Measurements from ENCODE around the gene ALDH3A1. TPM values are rescaled to one million over a fixed set of nuclear protein-coding genes. Genes with fewer than 3 reads are reported as not detected.

Gene ALDH3A1
- total and polyA plus RNA-seq, 2 donors (not counting 3 experiments of a cell fraction or from before 2014, with no cell fraction given): 0.11 to 1.2 TPM

DNA sequence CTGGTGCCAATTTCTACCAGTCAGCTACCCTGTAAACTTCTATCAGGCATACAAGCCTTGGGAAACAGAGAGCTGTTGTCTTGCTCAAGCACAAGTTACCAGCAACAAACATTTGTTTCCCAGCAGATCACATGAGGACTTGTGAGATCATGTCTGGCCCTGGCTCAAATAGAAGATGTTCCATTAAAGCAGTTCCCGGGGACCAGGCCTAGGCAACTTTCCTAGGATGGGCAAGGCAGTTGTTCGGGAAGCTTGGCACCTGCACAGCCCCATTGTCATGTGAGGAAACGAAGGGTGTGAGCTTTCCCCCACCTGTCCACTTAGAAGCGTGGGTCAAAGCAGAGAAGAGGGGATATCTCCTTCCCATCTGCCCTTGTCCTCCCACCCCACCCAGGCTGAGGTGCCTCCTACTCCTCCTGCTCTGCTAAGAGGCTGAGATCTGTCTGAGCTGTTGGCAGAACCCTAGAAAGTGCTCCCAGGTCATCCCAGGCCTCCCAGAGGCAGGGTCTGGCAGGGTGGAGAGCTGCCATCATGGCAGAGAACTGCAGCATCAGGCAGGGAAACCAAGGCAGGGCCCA, 20.5 kb downstream of the ALDH3A1 start:
- no peak for TF ChIP-seq EZH2 (IDR thresholded peaks at IDR 0.05; ENCODE audit: borderline replicate concordance, low read depth, low read length, severe bottlenecking)
- H3K36me3 ChIP-seq (ENCODE audit: control insufficient read depth in 2 of 2, extremely low read depth in 1 of 2, insufficient read depth in 2 of 2, low read length in 2 of 2): no peaks in the 10 kb centered on the region
- H3K9ac ChIP-seq (replicated peaks; ENCODE audit: extremely low read depth, insufficient read depth, low read length): no peak overlapping the region
- H3K9me1 ChIP-seq (replicated peaks; ENCODE audit: control insufficient read depth, extremely low read depth, insufficient read depth, low read length): no peaks in the 10 kb centered on the region
- H3K4me3 ChIP-seq (replicated peaks in 1 of 3; ENCODE audit: insufficient read depth in 1 of 3, low read depth in 1 of 3, low read length in 3 of 3): no peak overlapping the region
- ChIA-PET CTCF (interaction anchor here (0.8 to 3.6 kb wide), 8 partner anchors 9 to 365 kb away, joined by 3 to 36 read pairs (median 7); partner anchors contain the start of genes ALDH3A2 and B9D1), POLR2A (interaction anchor here (0.6 kb wide), 1 partner anchor 143 kb away, joined by 5 read pairs; no protein-coding TSS in a partner anchor)
- H3K79me2 ChIP-seq (ENCODE audit: control insufficient read depth, insufficient read depth, low read length): no peaks in the 10 kb centered on the region
- no TSS peak for BruUV-seq (replicated peaks)
- H3K9me3 ChIP-seq (replicated peaks; ENCODE audit: control insufficient read depth, insufficient read depth, low read length): no peaks in the 10 kb centered on the region
- peak; percentile 67 for DNase-seq (ENCODE audit: low read depth, low spot score)
- no peaks in the 10 kb centered on the region for H3K27me3 ChIP-seq (ENCODE audit: control insufficient read depth in 2 of 2, insufficient read depth in 2 of 2, low read length in 2 of 2)
- no peak overlapping the region for H3K27ac ChIP-seq (ENCODE audit: insufficient read depth, low read depth, low read length)
- intact Hi-C loops (cut with micrococcal nuclease): no loop called here
- no peaks in the 10 kb centered on the region for H4K20me1 ChIP-seq (replicated peaks; ENCODE audit: control insufficient read depth, extremely low read depth, insufficient read depth, low read length)
- H3K4me1 ChIP-seq (ENCODE audit: control insufficient read depth, extremely low read depth, insufficient read depth, low read length): peaks cover 15% of the 10 kb centered on the region
- FAIRE-seq: no peak
- H2AFZ ChIP-seq (ENCODE audit: low read depth, low read length): peak overlapping the region; percentile 1
- dilution Hi-C loops (cut with MboI; ENCODE audit: extremely low pct_ligation_motif_present, low sequenced_read_pairs): no loop called here
- no peak overlapping the region for H3K4me2 ChIP-seq (ENCODE audit: insufficient read depth, low read length)

DNA sequence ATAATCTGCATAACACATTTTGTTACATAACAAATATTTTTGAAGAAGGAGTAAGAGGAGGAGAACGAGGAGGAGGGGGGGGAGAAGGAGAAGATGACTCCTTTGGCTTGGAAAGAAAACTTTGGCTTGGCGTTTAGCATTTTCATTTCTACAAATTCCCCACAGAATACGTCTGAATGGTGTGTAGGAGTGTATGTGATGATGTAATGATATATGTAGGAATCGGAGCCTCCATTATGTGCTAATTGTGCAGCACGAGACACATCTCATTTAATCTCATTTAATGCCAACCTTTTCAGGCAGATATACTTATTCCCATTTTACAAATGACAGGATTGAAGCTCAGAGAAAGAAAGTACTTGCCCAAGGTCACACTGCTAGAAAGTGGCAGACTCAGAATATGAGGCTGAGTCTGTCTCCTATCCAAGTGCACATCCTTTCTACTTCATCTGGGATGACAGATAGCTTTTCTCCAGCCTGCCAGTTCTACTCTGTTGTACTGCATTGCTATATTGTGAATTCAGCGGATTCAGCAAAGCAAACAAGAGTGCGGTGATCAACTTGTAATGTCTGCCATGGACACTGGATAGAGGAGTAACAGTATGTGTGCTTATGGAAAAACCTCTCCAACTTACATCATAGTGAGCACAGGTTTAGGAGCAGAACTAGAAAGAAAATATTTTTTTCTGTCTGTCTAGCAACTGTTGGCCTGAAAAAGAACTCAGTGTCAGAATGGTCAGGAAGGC, 21.3 kb downstream of the ALDH3A1 start:
- H3K4me2 ChIP-seq (ENCODE audit: insufficient read depth, low read length): no peak overlapping the region
- no peak overlapping the region for H3K9ac ChIP-seq (replicated peaks; ENCODE audit: extremely low read depth, insufficient read depth, low read length)
- H3K4me3 ChIP-seq (replicated peaks in 1 of 3; ENCODE audit: insufficient read depth in 1 of 3, low read depth in 1 of 3, low read length in 3 of 3): no peak overlapping the region
- intact Hi-C loops (cut with micrococcal nuclease): no loop called here
- TF ChIP-seq EZH2 (IDR thresholded peaks at IDR 0.05; ENCODE audit: borderline replicate concordance, low read depth, low read length, severe bottlenecking) (no peak), MYC (IDR thresholded peaks at IDR 0.05; ENCODE audit: low read depth, low read length) (no peak), POLR2AphosphoS5 (IDR thresholded peaks at IDR 0.05; ENCODE audit: insufficient read depth, low read depth, low read length) (no peak), POLR2A (IDR thresholded peaks at IDR 0.05; ENCODE audit: low read depth, low read length) (no peak), JUN (IDR thresholded peaks at IDR 0.05; ENCODE audit: borderline replicate concordance, insufficient read depth, insufficient read length, low read depth) (no peak), FOS (IDR thresholded peaks at IDR 0.05; ENCODE audit: borderline replicate concordance, insufficient read depth, low read length) (no peak), GATA2 (IDR thresholded peaks at IDR 0.05; ENCODE audit: insufficient read depth, insufficient read length, low read depth, low read length) (no peak)
- TF ChIP-seq, protein P1, sequence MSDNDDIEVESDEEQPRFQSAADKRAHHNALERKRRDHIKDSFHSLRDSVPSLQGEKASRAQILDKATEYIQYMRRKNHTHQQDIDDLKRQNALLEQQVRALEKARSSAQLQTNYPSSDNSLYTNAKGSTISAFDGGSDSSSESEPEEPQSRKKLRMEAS (IDR thresholded peaks at IDR 0.05; ENCODE audit: insufficient read depth, insufficient read length): no peak
- TF ChIP-seq, protein P2, sequence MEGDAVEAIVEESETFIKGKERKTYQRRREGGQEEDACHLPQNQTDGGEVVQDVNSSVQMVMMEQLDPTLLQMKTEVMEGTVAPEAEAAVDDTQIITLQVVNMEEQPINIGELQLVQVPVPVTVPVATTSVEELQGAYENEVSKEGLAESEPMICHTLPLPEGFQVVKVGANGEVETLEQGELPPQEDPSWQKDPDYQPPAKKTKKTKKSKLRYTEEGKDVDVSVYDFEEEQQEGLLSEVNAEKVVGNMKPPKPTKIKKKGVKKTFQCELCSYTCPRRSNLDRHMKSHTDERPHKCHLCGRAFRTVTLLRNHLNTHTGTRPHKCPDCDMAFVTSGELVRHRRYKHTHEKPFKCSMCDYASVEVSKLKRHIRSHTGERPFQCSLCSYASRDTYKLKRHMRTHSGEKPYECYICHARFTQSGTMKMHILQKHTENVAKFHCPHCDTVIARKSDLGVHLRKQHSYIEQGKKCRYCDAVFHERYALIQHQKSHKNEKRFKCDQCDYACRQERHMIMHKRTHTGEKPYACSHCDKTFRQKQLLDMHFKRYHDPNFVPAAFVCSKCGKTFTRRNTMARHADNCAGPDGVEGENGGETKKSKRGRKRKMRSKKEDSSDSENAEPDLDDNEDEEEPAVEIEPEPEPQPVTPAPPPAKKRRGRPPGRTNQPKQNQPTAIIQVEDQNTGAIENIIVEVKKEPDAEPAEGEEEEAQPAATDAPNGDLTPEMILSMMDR (IDR thresholded peaks at IDR 0.05; ENCODE audit: extremely low read depth in 1 of 2, insufficient read depth in 1 of 2, low read depth in 1 of 2, low read length in 2 of 2): no peak
- H3K27ac ChIP-seq (ENCODE audit: insufficient read depth, low read depth, low read length): no peak overlapping the region
- H4K20me1 ChIP-seq (replicated peaks; ENCODE audit: control insufficient read depth, extremely low read depth, insufficient read depth, low read length): no peaks in the 10 kb centered on the region
- no peak for DNase-seq (ENCODE audit: low read depth, low spot score)
- H3K9me1 ChIP-seq (replicated peaks; ENCODE audit: control insufficient read depth, extremely low read depth, insufficient read depth, low read length): no peaks in the 10 kb centered on the region
- H3K36me3 ChIP-seq (ENCODE audit: control insufficient read depth in 2 of 2, extremely low read depth in 1 of 2, insufficient read depth in 2 of 2, low read length in 2 of 2): no peaks in the 10 kb centered on the region
- no peaks in the 10 kb centered on the region for H3K9me3 ChIP-seq (replicated peaks; ENCODE audit: control insufficient read depth, insufficient read depth, low read length)
- dilution Hi-C loops (cut with MboI; ENCODE audit: extremely low pct_ligation_motif_present, low sequenced_read_pairs): no loop called here
- BruUV-seq (replicated peaks): no TSS peak
- H3K27me3 ChIP-seq (ENCODE audit: control insufficient read depth in 2 of 2, insufficient read depth in 2 of 2, low read length in 2 of 2): no peaks in the 10 kb centered on the region
- H3K79me2 ChIP-seq (ENCODE audit: control insufficient read depth, insufficient read depth, low read length): no peaks in the 10 kb centered on the region
- POLR2A ChIA-PET: no interaction called here
- H3K4me1 ChIP-seq (ENCODE audit: control insufficient read depth, extremely low read depth, insufficient read depth, low read length): peaks cover 15% of the 10 kb centered on the region
- no peak for FAIRE-seq
- CTCF ChIA-PET: interaction anchor here (0.7 to 3.6 kb wide), 7 partner anchors 8 to 364 kb away, joined by 3 to 36 read pairs (median 7); partner anchors contain the start of genes ALDH3A2 and B9D1
- no peak overlapping the region for H2AFZ ChIP-seq (ENCODE audit: low read depth, low read length)

Measured in endothelial cell of umbilical vein (primary cell).